GM12878 (cell line): ENCODE data around the gene SERPINA4. TPM values are rescaled to one million over a fixed set of nuclear protein-coding genes. Genes with fewer than 3 reads are reported as not detected.

Source experiments
- CREB1 ChIP-seq: IDR thresholded peaks from 2 replicates; pipeline ENCODE4 v1.6.1; 2012; ENCODE audit warnings: low read depth, mild to moderate bottlenecking, inconsistent platforms
- IKZF1 ChIP-seq: fragments of 450-650 bp; conservative IDR thresholded peaks from 2 replicates; pipeline ENCODE4 v1.6.1; 2017; ENCODE audit warnings: antibody characterized with exemption, mild to moderate bottlenecking
- MEF2B ChIP-seq: fragments of 450-650 bp; IDR thresholded peaks from 2 replicates; pipeline ENCODE4 v1.6.1; 2018; ENCODE audit warnings: mild to moderate bottlenecking, moderate library complexity; ENCODE audit not compliant: partially characterized antibody, poor library complexity, severe bottlenecking
- MTA2 ChIP-seq: fragments of 450-650 bp; IDR thresholded peaks from 2 replicates; pipeline ENCODE4 v1.6.1; 2016; ENCODE audit warnings: low read depth, mild to moderate bottlenecking, moderate library complexity
- NFIC ChIP-seq: IDR thresholded peaks from 2 replicates; pipeline ENCODE4 v1.6.1; 2012; ENCODE audit warnings: low read depth, mild to moderate bottlenecking, inconsistent platforms, low read length, moderate library complexity
- NFXL1 ChIP-seq: fragments of 450-650 bp; IDR thresholded peaks from 2 replicates; pipeline ENCODE4 v1.6.1; 2017; ENCODE audit warnings: antibody characterized with exemption, mild to moderate bottlenecking, borderline replicate concordance
- RAD51 ChIP-seq: fragments of 450-650 bp; IDR thresholded peaks from 2 replicates; pipeline ENCODE4 v1.6.1; 2016; ENCODE audit warnings: moderate library complexity, mild to moderate bottlenecking, inconsistent platforms
- RFX5 ChIP-seq: IDR thresholded peaks from 2 replicates; pipeline ENCODE4 v1.6.1; 2011; ENCODE audit warnings: low read depth, low read length, improper control_type of control experiment
- TARDBP ChIP-seq: IDR thresholded peaks from 2 replicates; pipeline ENCODE4 v1.6.1; 2016; ENCODE audit warnings: borderline replicate concordance
- polyA plus RNA-seq, 11 experiments: library from polyadenylated mRNA; depleted of rRNA in 4 of 11; unstranded in 6 of 11; stranded (reverse) in 5 of 11; fragments of >200 nt; fragmentation: Nextera tagmentation in 4 of 11; fragmentation: Illumina TruSeq in 1 of 11; extraction: Ambion mirVana in 4 of 11; extraction: Trizol in 1 of 11; gene quantifications; 1 replicate in 1 of 11; 2 replicates in 10 of 11; pipeline versions ENCODE4 v1.2.1 to v1.2.3, GENCODE V29; 2011 to 2016; ENCODE audit warnings: inconsistent platforms in 2 of 11, missing spikeins in 2 of 11, low read depth in 1 of 11
- total RNA-seq, 4 experiments: library from RNA; depleted of rRNA in 3 of 4; stranded (reverse); fragments of >200 nt in 3 of 4; fragmentation: Illumina TruSeq in 1 of 4; extraction: Trizol in 1 of 4; gene quantifications; 2 replicates each; pipeline versions ENCODE4 v1.2.1 to v1.2.3, GENCODE V29; 2013 to 2021
- TF ChIP-seq, protein P1 (sequence below): fragments of 450-650 bp; IDR thresholded peaks from 2 replicates; pipeline ENCODE4 v1.6.1; 2016; ENCODE audit warnings: mild to moderate bottlenecking
- TF ChIP-seq, protein P2 (sequence below): IDR thresholded peaks from 2 replicates; pipeline ENCODE4 v1.6.1; 2011; ENCODE audit warnings: low read depth, mild to moderate bottlenecking, low read length, moderate library complexity, borderline replicate concordance; ENCODE audit errors: extremely low read depth
- TF ChIP-seq, protein P3 (sequence below): fragments of 450-650 bp; IDR thresholded peaks from 2 replicates; pipeline ENCODE4 v1.6.1; 2016; ENCODE audit warnings: mild to moderate bottlenecking

Gene SERPINA4
- total and polyA plus RNA-seq, 10 of the 15 experiments (the other 5 are each of a cell fraction or from before 2014, with no cell fraction given), result 0.13 TPM; not detected in 9

- TF ChIP-seq, protein P1, sequence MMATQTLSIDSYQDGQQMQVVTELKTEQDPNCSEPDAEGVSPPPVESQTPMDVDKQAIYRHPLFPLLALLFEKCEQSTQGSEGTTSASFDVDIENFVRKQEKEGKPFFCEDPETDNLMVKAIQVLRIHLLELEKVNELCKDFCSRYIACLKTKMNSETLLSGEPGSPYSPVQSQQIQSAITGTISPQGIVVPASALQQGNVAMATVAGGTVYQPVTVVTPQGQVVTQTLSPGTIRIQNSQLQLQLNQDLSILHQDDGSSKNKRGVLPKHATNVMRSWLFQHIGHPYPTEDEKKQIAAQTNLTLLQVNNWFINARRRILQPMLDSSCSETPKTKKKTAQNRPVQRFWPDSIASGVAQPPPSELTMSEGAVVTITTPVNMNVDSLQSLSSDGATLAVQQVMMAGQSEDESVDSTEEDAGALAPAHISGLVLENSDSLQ, result no peak
- no peak for TF ChIP-seq RFX5
- TF ChIP-seq NFXL1, result no peak
- TF ChIP-seq MEF2B, result no peak
- TF ChIP-seq, protein P2, sequence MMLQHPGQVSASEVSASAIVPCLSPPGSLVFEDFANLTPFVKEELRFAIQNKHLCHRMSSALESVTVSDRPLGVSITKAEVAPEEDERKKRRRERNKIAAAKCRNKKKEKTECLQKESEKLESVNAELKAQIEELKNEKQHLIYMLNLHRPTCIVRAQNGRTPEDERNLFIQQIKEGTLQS, result no peak
- no peak for TF ChIP-seq CREB1
- TF ChIP-seq, protein P3, sequence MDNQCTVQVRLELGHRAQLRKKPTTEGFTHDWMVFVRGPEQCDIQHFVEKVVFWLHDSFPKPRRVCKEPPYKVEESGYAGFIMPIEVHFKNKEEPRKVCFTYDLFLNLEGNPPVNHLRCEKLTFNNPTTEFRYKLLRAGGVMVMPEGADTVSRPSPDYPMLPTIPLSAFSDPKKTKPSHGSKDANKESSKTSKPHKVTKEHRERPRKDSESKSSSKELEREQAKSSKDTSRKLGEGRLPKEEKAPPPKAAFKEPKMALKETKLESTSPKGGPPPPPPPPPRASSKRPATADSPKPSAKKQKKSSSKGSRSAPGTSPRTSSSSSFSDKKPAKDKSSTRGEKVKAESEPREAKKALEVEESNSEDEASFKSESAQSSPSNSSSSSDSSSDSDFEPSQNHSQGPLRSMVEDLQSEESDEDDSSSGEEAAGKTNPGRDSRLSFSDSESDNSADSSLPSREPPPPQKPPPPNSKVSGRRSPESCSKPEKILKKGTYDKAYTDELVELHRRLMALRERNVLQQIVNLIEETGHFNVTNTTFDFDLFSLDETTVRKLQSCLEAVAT, result no peak
- TF ChIP-seq IKZF1, result no peak
- TF ChIP-seq RAD51, result no peak
- no peak for TF ChIP-seq TARDBP
- no peak for TF ChIP-seq NFIC
- TF ChIP-seq MTA2, result no peak
These were observed 5.3 kb upstream of the SERPINA4 start (continued) for GRCh38 chr14:94555991-94556390.
